ENCODE data around the gene LRCH1. TPM values are rescaled to one million over a fixed set of nuclear protein-coding genes. Genes with fewer than 3 reads are reported as not detected.

LRCH1 gene
- total and polyA plus RNA-seq, 8 donors: 2.0 to 10.5 (median 3.8) TPM

- DNase-seq (no peak), ATAC-seq (no peak), FAIRE-seq (no peak)
- WGBS, 2 donors: 91 to 95% methylated on average over 5 of the region's 5 CpGs
- no peaks in the 10 kb centered on the region for H3K9me3 ChIP-seq
- H3K27ac ChIP-seq: no peak overlapping the region
- H3K27me3 ChIP-seq: no peaks in the 10 kb centered on the region
- intact Hi-C loops (cut with DNase I): no loop called here
- TF ChIP-seq, protein P1, sequence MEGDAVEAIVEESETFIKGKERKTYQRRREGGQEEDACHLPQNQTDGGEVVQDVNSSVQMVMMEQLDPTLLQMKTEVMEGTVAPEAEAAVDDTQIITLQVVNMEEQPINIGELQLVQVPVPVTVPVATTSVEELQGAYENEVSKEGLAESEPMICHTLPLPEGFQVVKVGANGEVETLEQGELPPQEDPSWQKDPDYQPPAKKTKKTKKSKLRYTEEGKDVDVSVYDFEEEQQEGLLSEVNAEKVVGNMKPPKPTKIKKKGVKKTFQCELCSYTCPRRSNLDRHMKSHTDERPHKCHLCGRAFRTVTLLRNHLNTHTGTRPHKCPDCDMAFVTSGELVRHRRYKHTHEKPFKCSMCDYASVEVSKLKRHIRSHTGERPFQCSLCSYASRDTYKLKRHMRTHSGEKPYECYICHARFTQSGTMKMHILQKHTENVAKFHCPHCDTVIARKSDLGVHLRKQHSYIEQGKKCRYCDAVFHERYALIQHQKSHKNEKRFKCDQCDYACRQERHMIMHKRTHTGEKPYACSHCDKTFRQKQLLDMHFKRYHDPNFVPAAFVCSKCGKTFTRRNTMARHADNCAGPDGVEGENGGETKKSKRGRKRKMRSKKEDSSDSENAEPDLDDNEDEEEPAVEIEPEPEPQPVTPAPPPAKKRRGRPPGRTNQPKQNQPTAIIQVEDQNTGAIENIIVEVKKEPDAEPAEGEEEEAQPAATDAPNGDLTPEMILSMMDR (IDR thresholded peaks at IDR 0.05): no peak
- no peaks in the 10 kb centered on the region for H3K36me3 ChIP-seq
- peaks cover 5 to 23% (median 16%) of the 10 kb centered on the region in 3 donors for H3K4me1 ChIP-seq
- H3K4me3 ChIP-seq: no peak overlapping the region
Observed at GRCh38 chr13:46594374-46595078, 41.6 kb downstream of the LRCH1 start.

- Histone ChIP-seq H3K4me3 (no peak overlapping the region), H3K9me3 (no peaks in the 10 kb centered on the region), H3K4me1 (peaks cover 5 to 29% (median 16%) of the 10 kb centered on the region in 3 donors), H3K27me3 (no peaks in the 10 kb centered on the region), H3K27ac (no peak overlapping the region), H3K36me3 (no peaks in the 10 kb centered on the region)
- WGBS, 2 donors: 76 to 81% methylated on average over 6 of the region's 6 CpGs
- no peak for DNase-seq
- peak in 3 of 4 donors; percentile 32 to 55 (median 52) for ATAC-seq
- TF ChIP-seq, protein P1 (IDR thresholded peaks at IDR 0.05): no peak
- FAIRE-seq: no peak
- intact Hi-C loops (cut with DNase I): no loop called here
Observed at GRCh38 chr13:46595136-46595884, 42.3 kb downstream of the LRCH1 start.

- TF ChIP-seq, protein P1 (IDR thresholded peaks at IDR 0.05): no peak
- intact Hi-C loops (cut with DNase I): no loop called here
- Histone ChIP-seq H3K4me3 (no peak overlapping the region), H3K36me3 (no peaks in the 10 kb centered on the region), H3K9me3 (no peaks in the 10 kb centered on the region), H3K27me3 (no peaks in the 10 kb centered on the region), H3K4me1 (peaks cover 5 to 32% (median 16%) of the 10 kb centered on the region in 3 donors), H3K27ac (no peak overlapping the region)
- WGBS, 2 donors: 72 to 74% methylated on average over 1 of the region's 1 CpG
- FAIRE-seq (no peak), DNase-seq (no peak), ATAC-seq (peak in 1 of 4 donors; percentile 29)
Observed at GRCh38 chr13:46595885-46596275, 42.9 kb downstream of the LRCH1 start.

- no peak overlapping the region for H3K4me3 ChIP-seq
- intact Hi-C loops (cut with DNase I): no loop called here
- no peaks in the 10 kb centered on the region for H3K9me3 ChIP-seq
- H3K27ac ChIP-seq: no peak overlapping the region
- TF ChIP-seq, protein P1 (IDR thresholded peaks at IDR 0.05): no peak
- ATAC-seq (no peak), FAIRE-seq (no peak), DNase-seq (no peak)
- H3K27me3 ChIP-seq: no peaks in the 10 kb centered on the region
- 93% methylated on average over 6 of the region's 6 CpGs for WGBS, 2 donors
- H3K36me3 ChIP-seq: no peaks in the 10 kb centered on the region
- H3K4me1 ChIP-seq: peaks cover 5 to 35% (median 16%) of the 10 kb centered on the region in 3 donors
Observed at GRCh38 chr13:46596466-46596865, 43.5 kb downstream of the LRCH1 start.

Measured in pancreas (tissue), 10 donors.